H9 (cell line): ENCODE data around the gene VSTM2L. TPM values are rescaled to one million over a fixed set of nuclear protein-coding genes. Genes with fewer than 3 reads are reported as not detected.

Experiments
- DNase-seq: peaks from one replicate; pipeline ENCODE4 v3.0.0-alpha.2; 2017
- H2AFZ ChIP-seq: one replicate; pipeline ENCODE4 v1.6.1; 2013; ENCODE audit warnings: mild to moderate bottlenecking, low read length, control low read depth, moderate library complexity
- H2AK5ac ChIP-seq: 2 replicates; pipeline ENCODE4 v1.6.1; 2013; ENCODE audit warnings: low read length, control low read depth, mixed read lengths; ENCODE audit not compliant: insufficient read length
- H2BK120ac ChIP-seq: one replicate; pipeline ENCODE4 v1.6.1; 2013; ENCODE audit warnings: low read depth, mild to moderate bottlenecking, low read length, control low read depth, inconsistent platforms; ENCODE audit not compliant: poor library complexity, severe bottlenecking
- H2BK12ac ChIP-seq: 2 replicates; pipeline ENCODE4 v1.6.1; 2013; ENCODE audit warnings: low read length, control low read depth, mixed read lengths, low read depth; ENCODE audit not compliant: insufficient read length
- H2BK15ac ChIP-seq: 2 replicates; pipeline ENCODE4 v1.6.1; 2013; ENCODE audit warnings: low read depth, low read length, control low read depth
- H2BK20ac ChIP-seq: one replicate; pipeline ENCODE4 v1.6.1; 2013; ENCODE audit warnings: low read depth, mild to moderate bottlenecking, low read length, control low read depth, inconsistent platforms; ENCODE audit not compliant: poor library complexity, severe bottlenecking
- H2BK5ac ChIP-seq: 2 replicates; pipeline ENCODE4 v1.6.1; 2013; ENCODE audit warnings: low read length, control low read depth, mixed read lengths; ENCODE audit not compliant: insufficient read length
- H3K14ac ChIP-seq: 2 replicates; pipeline ENCODE4 v1.6.1; 2013; ENCODE audit warnings: low read length, control low read depth; ENCODE audit not compliant: insufficient read depth
- H3K18ac ChIP-seq: 2 replicates; pipeline ENCODE4 v1.6.1; 2013; ENCODE audit warnings: low read depth, mild to moderate bottlenecking, mixed read lengths, low read length, control low read depth; ENCODE audit not compliant: insufficient read length
- H3K23ac ChIP-seq: 2 replicates; pipeline ENCODE4 v1.6.1; 2013; ENCODE audit warnings: low read length, control low read depth, mixed read lengths, low read depth; ENCODE audit not compliant: insufficient read length
- H3K23me2 ChIP-seq: 2 replicates; pipeline ENCODE4 v1.6.1; 2013; ENCODE audit warnings: low read depth, mild to moderate bottlenecking, mixed read lengths, low read length, control low read depth; ENCODE audit not compliant: insufficient read length, poor library complexity, severe bottlenecking
- H3K27ac ChIP-seq: 2 replicates; pipeline ENCODE4 v1.5.1; 2013; ENCODE audit warnings: low read length, control low read depth, mixed read lengths, low read depth; ENCODE audit not compliant: insufficient read length
- H3K27me3 ChIP-seq: 2 replicates; pipeline ENCODE4 v1.6.1; 2013; ENCODE audit warnings: low read length, control low read depth, inconsistent platforms; ENCODE audit not compliant: insufficient read depth
- H3K4ac ChIP-seq: 2 replicates; pipeline ENCODE4 v1.6.1; 2013; ENCODE audit warnings: low read depth, mild to moderate bottlenecking, control low read depth, inconsistent platforms, low read length, moderate library complexity
- H3K4me1 ChIP-seq: 2 replicates; pipeline ENCODE4 v1.6.1; 2013; ENCODE audit warnings: low read length, control low read depth, inconsistent platforms; ENCODE audit not compliant: insufficient read depth
- H3K4me2 ChIP-seq: 2 replicates; pipeline ENCODE4 v1.6.1; 2013; ENCODE audit warnings: low read length, control low read depth, mixed read lengths; ENCODE audit not compliant: insufficient read length, insufficient read depth
- H3K56ac ChIP-seq: 2 replicates; pipeline ENCODE4 v1.6.1; 2013; ENCODE audit warnings: low read depth, mild to moderate bottlenecking, mixed read lengths, low read length, control low read depth; ENCODE audit not compliant: insufficient read length
- H3K79me1 ChIP-seq: 2 replicates; pipeline ENCODE4 v1.6.1; 2013; ENCODE audit warnings: low read depth, mild to moderate bottlenecking, moderate library complexity, low read length, control low read depth, inconsistent platforms; ENCODE audit not compliant: insufficient read depth, poor library complexity, severe bottlenecking
- H3K79me2 ChIP-seq: 2 replicates; pipeline ENCODE4 v1.6.1; 2013; ENCODE audit warnings: low read length, control low read depth, inconsistent platforms; ENCODE audit not compliant: insufficient read depth
- H3K9ac ChIP-seq: 2 replicates; pipeline ENCODE4 v1.6.1; 2013; ENCODE audit warnings: low read length, control low read depth, mixed read lengths; ENCODE audit not compliant: insufficient read length; ENCODE audit errors: extremely low read depth
- H3K9me3 ChIP-seq: one replicate; pipeline ENCODE4 v1.6.1; 2013; ENCODE audit warnings: low read depth, low read length, inconsistent platforms; ENCODE audit not compliant: control insufficient read depth
- H3T11ph ChIP-seq: one replicate; pipeline ENCODE4 v1.6.1; 2013; ENCODE audit warnings: mild to moderate bottlenecking, low read length, control low read depth, inconsistent platforms
- H4K20me1 ChIP-seq: one replicate; pipeline ENCODE4 v1.6.1; 2013; ENCODE audit not compliant: control insufficient read depth, insufficient read length, insufficient read depth
- H4K5ac ChIP-seq: 2 replicates; pipeline ENCODE4 v1.6.1; 2013; ENCODE audit warnings: low read depth, mild to moderate bottlenecking, mixed read lengths, low read length, control low read depth; ENCODE audit not compliant: insufficient read length
- H4K8ac ChIP-seq: replicated peaks from 2 replicates; pipeline ENCODE4 v1.6.1; 2013; ENCODE audit warnings: low read length, control low read depth, mixed read lengths, low read depth; ENCODE audit not compliant: insufficient read length
- H4K91ac ChIP-seq: 2 replicates; pipeline ENCODE4 v1.6.1; 2013; ENCODE audit warnings: low read depth, mild to moderate bottlenecking, moderate library complexity, mixed read lengths, low read length, control low read depth; ENCODE audit not compliant: insufficient read length
- H3K27ac Mint-ChIP-seq, 3 experiments: 2 replicates in 2 of 3; 3 replicates in 1 of 3; pipeline ENCODE4 v1.8.0; 2020 to 2021; ENCODE audit warnings: mixed read lengths in 3 of 3, mild to moderate bottlenecking in 1 of 3, moderate library complexity in 1 of 3
- H3K27me3 Mint-ChIP-seq: 2 replicates; pipeline ENCODE4 v1.8.0; 2021; ENCODE audit warnings: low read depth, mild to moderate bottlenecking, moderate library complexity, mixed read lengths
- H3K36me3 Mint-ChIP-seq, 3 experiments: 2 replicates in 2 of 3; 3 replicates in 1 of 3; pipeline ENCODE4 v1.8.0; 2020 to 2021; ENCODE audit warnings: low read depth in 3 of 3, mixed read lengths in 3 of 3; ENCODE audit not compliant: insufficient read depth in 1 of 3
- H3K4me1 Mint-ChIP-seq, 2 experiments: 2 replicates each; pipeline ENCODE4 v1.8.0; 2020; ENCODE audit warnings: mixed read lengths in 2 of 2
- H3K4me3 Mint-ChIP-seq, 2 experiments: 2 replicates in 1 of 2; 3 replicates in 1 of 2; pipeline ENCODE4 v1.8.0; 2020 to 2021; ENCODE audit warnings: mild to moderate bottlenecking in 2 of 2, mixed read lengths in 2 of 2, moderate library complexity in 1 of 2
- H3K9me3 Mint-ChIP-seq, 2 experiments: 2 replicates in 1 of 2; 3 replicates in 1 of 2; pipeline ENCODE4 v1.8.0; 2020; ENCODE audit warnings: mild to moderate bottlenecking in 2 of 2, mixed read lengths in 2 of 2, moderate library complexity in 1 of 2
- WGBS: extraction: QIAGEN DNeasy Blood & Tissue Kit; methylation state at CpG from one replicate; pipeline ENCODE4 v1.1.7; 2013; ENCODE audit warnings: missing lambda C conversion rate, low lambda C conversion rate, mixed read lengths; ENCODE audit not compliant: insufficient read length; ENCODE audit errors: extremely low coverage; 5-methylcytosine and 5-hydroxymethylcytosine counted together
- total RNA-seq: library from RNA; stranded (reverse); gene quantifications from 2 replicates; pipeline ENCODE4 v1.2.1, GENCODE V29; 2021
- TF ChIP-seq, protein P1 (sequence below): fragments of 200-600 bp; sonication (generic); conservative IDR thresholded peaks from 3 replicates; pipeline ENCODE4 v1.8.0; 2021; ENCODE audit warnings: antibody characterized with exemption, mild to moderate bottlenecking

The VSTM2L gene
- total RNA-seq, 1 experiment from 2014 or later, result 2.1 TPM

DNA sequence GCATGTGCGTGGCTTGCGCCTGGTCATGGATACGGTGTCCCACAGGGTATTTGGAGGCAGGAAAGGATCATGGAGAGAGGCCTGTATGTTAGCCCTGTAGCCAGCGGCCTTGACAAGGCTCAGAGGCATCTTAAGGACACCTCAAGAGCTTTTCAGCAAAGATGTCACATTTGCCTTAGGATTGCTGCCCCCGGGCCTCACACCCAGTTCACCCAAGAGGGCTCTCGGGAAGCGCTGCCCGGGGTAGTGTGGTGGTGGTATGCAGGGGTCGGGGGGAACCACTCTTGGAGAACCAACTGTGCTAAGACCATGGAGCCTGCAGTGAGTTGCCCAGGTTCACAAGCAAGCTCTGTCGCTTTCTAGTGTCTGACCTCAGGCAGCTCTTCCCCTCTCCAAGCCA lies 36.9 kb upstream of the VSTM2L start:
- Histone ChIP-seq H2BK5ac (no peak overlapping the region), H4K91ac (no peak overlapping the region), H3K27me3 (no peaks in the 10 kb centered on the region), H4K8ac (no peak overlapping the region), H2BK15ac (no peak overlapping the region), H3K9me3 (no peaks in the 10 kb centered on the region), H3K27ac (no peak overlapping the region), H3K9ac (no peak overlapping the region), H2BK20ac (no peak overlapping the region), H3K79me2 (no peaks in the 10 kb centered on the region), H3K56ac (no peak overlapping the region), H3K23me2 (no peaks in the 10 kb centered on the region), H4K5ac (no peak overlapping the region), H3K4me1 (peaks cover 5% of the 10 kb centered on the region; the same call in 1 of the 2 replicates), H3K18ac (no peak overlapping the region), H2AK5ac (no peak overlapping the region), H2AFZ (no peak overlapping the region), H2BK120ac (no peak overlapping the region), H3K79me1 (no peaks in the 10 kb centered on the region), H3K14ac (no peak overlapping the region), H3K23ac (no peak overlapping the region), H3K4ac (no peak overlapping the region), H3K4me2 (no peak overlapping the region), H2BK12ac (no peak overlapping the region), H3T11ph (no peak overlapping the region), H4K20me1 (no peaks in the 10 kb centered on the region)
- Mint-ChIP-seq H3K9me3 (no peaks in the 10 kb centered on the region), H3K27ac (no peak overlapping the region), H3K36me3 (peaks cover 8 to 14% (median 11%) of the 10 kb centered on the region in 3 experiments; a peak in 6 of 7 replicates), H3K4me1 (peaks cover 24 to 33% of the 10 kb centered on the region in 2 experiments), H3K27me3 (no peaks in the 10 kb centered on the region; the same call in none of the 2 replicates), H3K4me3 (no peak overlapping the region)
- TF ChIP-seq, protein P1, sequence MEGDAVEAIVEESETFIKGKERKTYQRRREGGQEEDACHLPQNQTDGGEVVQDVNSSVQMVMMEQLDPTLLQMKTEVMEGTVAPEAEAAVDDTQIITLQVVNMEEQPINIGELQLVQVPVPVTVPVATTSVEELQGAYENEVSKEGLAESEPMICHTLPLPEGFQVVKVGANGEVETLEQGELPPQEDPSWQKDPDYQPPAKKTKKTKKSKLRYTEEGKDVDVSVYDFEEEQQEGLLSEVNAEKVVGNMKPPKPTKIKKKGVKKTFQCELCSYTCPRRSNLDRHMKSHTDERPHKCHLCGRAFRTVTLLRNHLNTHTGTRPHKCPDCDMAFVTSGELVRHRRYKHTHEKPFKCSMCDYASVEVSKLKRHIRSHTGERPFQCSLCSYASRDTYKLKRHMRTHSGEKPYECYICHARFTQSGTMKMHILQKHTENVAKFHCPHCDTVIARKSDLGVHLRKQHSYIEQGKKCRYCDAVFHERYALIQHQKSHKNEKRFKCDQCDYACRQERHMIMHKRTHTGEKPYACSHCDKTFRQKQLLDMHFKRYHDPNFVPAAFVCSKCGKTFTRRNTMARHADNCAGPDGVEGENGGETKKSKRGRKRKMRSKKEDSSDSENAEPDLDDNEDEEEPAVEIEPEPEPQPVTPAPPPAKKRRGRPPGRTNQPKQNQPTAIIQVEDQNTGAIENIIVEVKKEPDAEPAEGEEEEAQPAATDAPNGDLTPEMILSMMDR, result no peak
- DNase-seq, result no peak
- WGBS, result no CpG with 5 or more reads among the region's 10 CpGs
